Suprapubic skin (tissue), 4 donors: ENCODE measurements around the gene GFRA4. TPM values are rescaled to one million over a fixed set of nuclear protein-coding genes. Genes with fewer than 3 reads are reported as not detected.

Source experiments
- DNase-seq, 2 donors: peaks; one replicate each; pipeline ENCODE4 v3.0.0-alpha.2; 2019; ENCODE audit warnings: low spot score in 2 of 2
- H3K27ac ChIP-seq: fragments of 200-600 bp; sonication (generic); one replicate; pipeline ENCODE4 v1.5.1; 2019
- H3K27me3 ChIP-seq: fragments of 200-600 bp; sonication (generic); one replicate; pipeline ENCODE4 v1.5.1; 2019
- H3K36me3 ChIP-seq: fragments of 200-600 bp; sonication (generic); one replicate; pipeline ENCODE4 v1.5.1; 2019
- H3K4me1 ChIP-seq: fragments of 200-600 bp; sonication (generic); one replicate; pipeline ENCODE4 v1.5.1; 2019
- H3K4me3 ChIP-seq: fragments of 200-600 bp; sonication (generic); one replicate; pipeline ENCODE4 v1.5.1; 2019; ENCODE audit warnings: mild to moderate bottlenecking
- H3K9me3 ChIP-seq: fragments of 200-600 bp; sonication (generic); one replicate; pipeline ENCODE4 v1.5.1; 2019
- EP300 ChIP-seq: sonication (generic); formaldehyde crosslinking; IDR thresholded peaks from one replicate; pipeline ENCODE4 v1.6.1; 2017; ENCODE audit warnings: antibody characterized with exemption
- POLR2A ChIP-seq, 2 donors: fragments of 450-650 bp; IDR thresholded peaks; one replicate each; pipeline ENCODE4 v1.6.1; 2017; ENCODE audit warnings: antibody characterized with exemption in 2 of 2, mild to moderate bottlenecking in 2 of 2, moderate library complexity in 2 of 2
- POLR2AphosphoS5 ChIP-seq, 3 donors: sonication (generic); formaldehyde crosslinking; IDR thresholded peaks; one replicate each; pipeline ENCODE4 v1.6.1; 2017; ENCODE audit warnings: antibody characterized with exemption in 3 of 3
- WGBS: methylation state at CpG from one replicate; pipeline ENCODE4 v1.1.5; 2018; 5-methylcytosine and 5-hydroxymethylcytosine counted together
- total RNA-seq, 4 donors: library from RNA; depleted of rRNA; stranded (reverse); fragments of >200 nt; gene quantifications; one replicate each; pipeline ENCODE4 v1.1.0, GENCODE V29; 2016
- TF ChIP-seq, protein P1 (sequence below), 2 donors: fragments of 200-600 bp in 1 of 2; fragments of 450-650 bp in 1 of 2; sonication (generic) in 1 of 2; IDR thresholded peaks; one replicate each; pipeline ENCODE4 v1.5.1; 2016 to 2019; ENCODE audit warnings: antibody characterized with exemption in 2 of 2, mild to moderate bottlenecking in 1 of 2, moderate library complexity in 1 of 2

The GFRA4 gene
- total RNA-seq, 4 donors from 2014 or later: not detected

DNA sequence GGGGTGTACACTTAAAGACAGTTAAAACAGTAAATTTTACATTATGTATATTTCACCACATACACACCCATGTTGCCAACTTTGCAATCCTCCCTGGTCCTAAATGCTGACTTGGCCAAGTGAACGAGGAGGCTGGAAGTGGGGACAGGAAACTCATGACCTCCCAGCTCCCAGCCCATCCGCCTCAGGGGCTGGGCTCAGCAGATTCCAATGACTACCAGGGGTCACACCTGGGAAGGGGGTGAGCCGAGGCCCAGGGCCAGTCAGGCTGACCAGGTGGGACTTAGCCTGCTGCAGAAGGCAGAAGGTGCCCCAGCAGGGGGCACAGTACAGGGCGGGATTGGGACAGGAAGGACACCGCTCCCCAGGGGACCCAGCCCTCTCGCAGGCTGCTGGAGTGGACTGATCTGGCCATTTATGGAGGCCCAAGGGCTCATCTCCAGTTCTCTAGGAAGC, 46.8 kb upstream of the GFRA4 start:
- Histone ChIP-seq H3K4me3 (no peak overlapping the region), H3K27me3 (no peaks in the 10 kb centered on the region), H3K9me3 (no peaks in the 10 kb centered on the region), H3K36me3 (no peaks in the 10 kb centered on the region), H3K4me1 (peaks cover 15% of the 10 kb centered on the region), H3K27ac (no peak overlapping the region)
- WGBS: 40% methylated on average over 6 of the region's 6 CpGs
- DNase-seq: no peak
- TF ChIP-seq EP300: no peak
- TF ChIP-seq POLR2AphosphoS5 (IDR thresholded peaks at IDR 0.05): no peak
- TF ChIP-seq, protein P1, sequence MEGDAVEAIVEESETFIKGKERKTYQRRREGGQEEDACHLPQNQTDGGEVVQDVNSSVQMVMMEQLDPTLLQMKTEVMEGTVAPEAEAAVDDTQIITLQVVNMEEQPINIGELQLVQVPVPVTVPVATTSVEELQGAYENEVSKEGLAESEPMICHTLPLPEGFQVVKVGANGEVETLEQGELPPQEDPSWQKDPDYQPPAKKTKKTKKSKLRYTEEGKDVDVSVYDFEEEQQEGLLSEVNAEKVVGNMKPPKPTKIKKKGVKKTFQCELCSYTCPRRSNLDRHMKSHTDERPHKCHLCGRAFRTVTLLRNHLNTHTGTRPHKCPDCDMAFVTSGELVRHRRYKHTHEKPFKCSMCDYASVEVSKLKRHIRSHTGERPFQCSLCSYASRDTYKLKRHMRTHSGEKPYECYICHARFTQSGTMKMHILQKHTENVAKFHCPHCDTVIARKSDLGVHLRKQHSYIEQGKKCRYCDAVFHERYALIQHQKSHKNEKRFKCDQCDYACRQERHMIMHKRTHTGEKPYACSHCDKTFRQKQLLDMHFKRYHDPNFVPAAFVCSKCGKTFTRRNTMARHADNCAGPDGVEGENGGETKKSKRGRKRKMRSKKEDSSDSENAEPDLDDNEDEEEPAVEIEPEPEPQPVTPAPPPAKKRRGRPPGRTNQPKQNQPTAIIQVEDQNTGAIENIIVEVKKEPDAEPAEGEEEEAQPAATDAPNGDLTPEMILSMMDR (IDR thresholded peaks at IDR 0.05): no peak
- no peak for TF ChIP-seq POLR2A (IDR thresholded peaks at IDR 0.05)

DNA sequence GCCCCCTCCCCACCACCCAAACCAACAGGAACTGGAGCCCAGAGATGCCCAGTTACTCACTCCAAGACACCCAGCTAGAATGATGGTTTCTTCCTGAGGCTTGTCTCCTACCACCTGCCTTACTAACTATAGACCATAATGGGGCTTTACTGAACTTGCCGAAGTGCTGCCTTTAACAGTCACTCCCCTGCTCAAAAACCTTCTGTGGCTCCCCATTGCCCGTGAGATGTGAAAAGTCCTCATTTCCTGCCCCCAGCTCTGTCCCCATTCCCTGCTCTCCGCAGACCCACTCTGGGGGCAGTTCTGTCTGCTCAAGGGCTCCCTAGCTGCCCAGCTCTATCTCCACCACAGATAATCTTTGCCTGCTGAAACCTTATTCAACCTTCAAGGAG, 44.3 kb upstream of the GFRA4 start:
- Histone ChIP-seq H3K36me3 (no peaks in the 10 kb centered on the region), H3K27me3 (no peaks in the 10 kb centered on the region), H3K9me3 (no peaks in the 10 kb centered on the region), H3K27ac (no peak overlapping the region), H3K4me1 (peaks cover 15% of the 10 kb centered on the region), H3K4me3 (no peak overlapping the region)
- 94% methylated on average over 3 of the region's 3 CpGs for WGBS
- DNase-seq: no peak
- TF ChIP-seq POLR2AphosphoS5 (IDR thresholded peaks at IDR 0.05): no peak
- TF ChIP-seq EP300: no peak
- TF ChIP-seq, protein P1 (IDR thresholded peaks at IDR 0.05): no peak
- TF ChIP-seq POLR2A (IDR thresholded peaks at IDR 0.05): no peak

DNA sequence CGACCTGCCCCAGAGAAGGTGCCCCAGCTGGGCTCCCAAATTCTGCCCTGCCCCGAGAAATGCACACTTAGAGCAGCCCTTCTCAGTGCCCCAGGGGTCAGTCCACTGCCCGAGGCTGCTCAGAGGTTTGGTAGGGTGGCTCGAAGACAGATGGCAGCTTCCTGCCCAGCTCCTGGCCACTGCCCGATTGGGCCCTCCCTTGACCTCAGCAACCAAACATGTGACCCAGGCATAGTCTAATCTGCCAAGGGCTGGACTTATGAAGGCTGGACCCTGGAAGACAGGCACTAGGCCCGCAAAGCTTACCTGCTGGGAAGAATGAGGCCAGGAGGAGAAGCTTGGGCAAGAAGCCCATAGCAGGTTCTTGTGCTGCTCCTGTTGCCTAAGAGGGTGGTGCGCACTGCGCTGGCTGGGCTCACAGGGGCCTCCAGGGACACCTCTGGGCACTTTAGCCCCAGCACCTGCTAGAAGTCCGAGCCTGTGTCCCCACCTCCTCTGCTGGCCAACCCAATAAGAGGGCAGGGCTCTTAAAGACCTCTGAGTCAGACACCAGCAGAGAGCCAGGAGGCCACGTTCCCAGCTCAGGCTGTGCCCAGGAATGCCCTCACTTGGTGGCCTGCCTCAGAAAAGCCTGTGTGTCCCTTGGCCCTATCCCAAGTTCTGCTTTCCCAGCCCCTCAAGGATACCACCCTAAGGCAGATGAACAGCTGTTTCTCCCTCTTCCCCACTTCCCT, 43.7 kb upstream of the GFRA4 start:
- Histone ChIP-seq H3K9me3 (no peaks in the 10 kb centered on the region), H3K36me3 (no peaks in the 10 kb centered on the region), H3K4me1 (peaks cover 15% of the 10 kb centered on the region), H3K27me3 (no peaks in the 10 kb centered on the region), H3K27ac (no peak overlapping the region), H3K4me3 (no peak overlapping the region)
- no peak for DNase-seq
- TF ChIP-seq POLR2A (IDR thresholded peaks at IDR 0.05) (no peak), EP300 (no peak), POLR2AphosphoS5 (IDR thresholded peaks at IDR 0.05) (no peak)
- TF ChIP-seq, protein P1 (IDR thresholded peaks at IDR 0.05): no peak
- 69% methylated on average over 7 of the region's 10 CpGs for WGBS

DNA sequence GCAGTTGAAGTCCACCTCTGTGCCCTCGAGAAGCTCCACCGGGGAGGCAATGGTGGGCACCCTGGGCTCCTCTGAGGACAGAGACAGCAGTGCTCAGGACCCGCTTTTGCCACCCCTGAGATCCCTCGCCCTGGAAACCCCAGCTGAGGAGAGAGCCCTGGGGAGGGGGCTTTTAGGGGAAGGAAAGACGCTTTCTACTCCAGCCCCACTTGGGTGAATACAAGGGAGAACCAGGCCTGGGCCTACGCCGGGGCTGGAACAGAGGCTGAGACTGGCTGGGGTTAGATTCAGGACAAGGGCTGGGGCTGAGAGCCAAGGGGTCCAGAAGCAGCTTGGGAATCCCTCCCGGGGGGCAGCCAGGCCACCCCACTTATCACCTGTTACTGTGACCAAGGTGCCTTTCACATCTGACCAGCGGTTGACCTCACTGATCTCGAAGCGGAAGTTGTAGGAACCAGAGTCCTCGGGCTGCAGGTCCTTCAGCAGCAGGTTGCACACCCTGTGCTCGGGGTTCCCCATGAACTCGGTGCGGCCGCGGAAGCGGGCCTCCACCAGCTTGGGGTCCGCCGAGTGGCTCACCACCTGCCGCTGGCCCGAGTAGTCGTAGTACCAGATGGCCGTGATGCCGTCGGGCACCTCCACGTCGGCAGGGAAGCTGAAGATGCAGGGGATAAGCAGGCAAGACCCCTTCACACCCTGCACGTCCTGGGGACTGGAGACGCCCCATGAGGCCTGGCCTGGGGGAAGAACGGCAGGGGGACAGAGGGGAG, 43.0 kb upstream of the GFRA4 start:
- Histone ChIP-seq H3K4me3 (no peak overlapping the region), H3K27me3 (no peaks in the 10 kb centered on the region), H3K9me3 (no peaks in the 10 kb centered on the region), H3K4me1 (peaks cover 13% of the 10 kb centered on the region), H3K27ac (no peak overlapping the region), H3K36me3 (no peaks in the 10 kb centered on the region)
- WGBS: 86% methylated on average over 1 of the region's 31 CpGs
- DNase-seq: no peak
- no peak for TF ChIP-seq EP300
- no peak for TF ChIP-seq POLR2A (IDR thresholded peaks at IDR 0.05)
- TF ChIP-seq POLR2AphosphoS5 (IDR thresholded peaks at IDR 0.05): no peak
- TF ChIP-seq, protein P1 (IDR thresholded peaks at IDR 0.05): no peak

DNA sequence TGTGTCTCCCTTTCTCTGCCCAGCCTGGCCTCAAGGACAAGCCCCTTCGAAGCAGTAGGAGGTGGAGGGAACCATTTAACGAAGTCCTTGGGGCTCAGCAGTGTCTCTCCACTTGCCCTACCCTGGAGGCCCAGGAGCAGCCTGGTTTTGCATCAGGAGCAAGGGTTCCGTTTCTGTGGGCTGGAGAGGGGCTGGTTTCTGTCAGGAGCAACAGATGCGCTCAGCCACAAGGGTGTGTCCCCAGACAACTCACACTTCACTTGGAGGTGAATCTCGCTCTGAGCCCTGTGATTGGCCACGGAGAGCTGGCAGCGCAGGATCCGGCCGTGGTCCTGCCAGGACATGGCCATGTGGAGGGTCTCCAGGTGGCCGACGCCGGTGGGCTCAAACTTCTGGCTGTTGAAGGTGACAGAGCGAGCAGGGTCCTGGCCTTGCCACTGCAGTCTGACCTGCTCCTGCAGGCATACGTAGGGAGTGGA, 42.3 kb upstream of the GFRA4 start:
- DNase-seq: no peak
- Histone ChIP-seq H3K4me3 (no peak overlapping the region), H3K36me3 (no peaks in the 10 kb centered on the region), H3K27me3 (no peaks in the 10 kb centered on the region), H3K9me3 (no peaks in the 10 kb centered on the region), H3K27ac (no peak overlapping the region), H3K4me1 (peaks cover 7% of the 10 kb centered on the region)
- WGBS: 83% methylated on average over 1 of the region's 14 CpGs
- TF ChIP-seq, protein P1 (IDR thresholded peaks at IDR 0.05): no peak
- TF ChIP-seq EP300 (no peak), POLR2AphosphoS5 (IDR thresholded peaks at IDR 0.05) (no peak), POLR2A (IDR thresholded peaks at IDR 0.05) (no peak)
